Kidney glomerular epithelial cell (primary cell): Measurements from ENCODE around the gene RAPGEF3.

Source experiments
- DNase-seq: peaks from one replicate; lab custom pipeline; 2025; lab: John Stamatoyannopoulos, UW

Gene RAPGEF3

DNA sequence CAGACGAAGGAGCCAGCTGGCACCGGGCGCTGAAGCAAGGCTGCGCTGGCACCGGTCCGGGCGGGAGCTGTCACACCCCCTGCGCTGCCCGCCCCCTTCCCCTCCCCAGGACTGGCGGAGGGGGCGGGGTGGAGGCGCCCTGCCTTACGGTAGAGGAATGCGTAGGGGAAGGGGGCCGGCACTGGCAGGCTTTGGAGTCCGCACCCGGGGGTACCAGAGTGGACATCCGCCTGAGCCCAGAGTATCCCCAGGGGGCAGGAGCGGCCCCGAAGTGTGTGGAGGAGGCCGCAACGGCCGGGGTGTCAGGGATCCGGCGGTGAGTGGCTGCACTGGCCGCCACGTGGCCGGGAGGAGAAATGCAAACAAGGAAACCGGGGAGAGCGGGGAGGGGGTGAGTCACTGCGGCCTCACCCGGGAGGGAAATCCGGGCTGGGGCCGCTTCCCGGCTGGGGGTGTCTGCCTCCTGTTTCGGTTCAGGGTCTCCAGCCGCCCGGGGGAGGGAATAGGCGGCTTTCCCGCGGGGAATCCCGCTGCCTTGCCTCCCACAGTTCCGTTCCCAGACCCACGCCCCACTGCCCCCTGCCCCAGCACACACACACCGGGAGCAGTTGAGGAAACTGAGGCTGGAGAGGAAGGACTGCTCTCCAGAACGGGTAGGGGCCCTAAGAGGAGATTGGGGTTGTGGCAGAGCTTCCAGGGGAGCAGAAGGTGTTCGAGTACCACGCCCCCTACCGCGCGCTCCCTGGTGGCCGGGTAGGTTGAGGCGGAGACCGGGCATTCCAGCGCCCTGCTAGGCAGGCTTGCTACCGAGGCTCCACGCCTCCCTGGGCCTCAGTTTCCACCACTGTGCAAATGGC, at the start of gene RAPGEF3:
TSS of gene RAPGEF3 (minus strand) at position 47 of the 857 bp plus-strand sequence. CDS start 324 bp downstream, outside the sequence.
- DNase-seq, result peak; percentile 91

GRCh38 chr12:47808050-47808449, 49.4 kb upstream of the RAPGEF3 start:
- DNase-seq, result no peak

DNA sequence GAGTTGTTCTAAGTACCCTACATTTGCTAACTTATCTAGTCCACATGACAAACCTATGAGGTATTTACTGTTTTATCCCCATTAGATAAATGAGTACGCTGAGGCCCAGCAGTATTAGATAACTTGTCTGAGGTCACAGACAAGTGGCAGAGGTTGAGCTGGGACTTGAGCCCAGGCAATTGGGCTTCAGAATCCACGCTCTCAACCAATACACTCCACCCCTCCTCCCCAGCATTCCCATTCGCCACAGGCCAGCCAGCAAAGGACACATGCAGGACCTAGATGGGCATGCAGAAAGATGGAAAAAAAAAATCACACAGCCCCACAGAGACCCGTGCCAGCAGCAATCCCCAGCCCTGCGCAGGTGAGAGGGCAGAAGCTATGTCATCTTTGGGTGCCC, 48.7 kb upstream of the RAPGEF3 start:
- DNase-seq, result no peak

DNA sequence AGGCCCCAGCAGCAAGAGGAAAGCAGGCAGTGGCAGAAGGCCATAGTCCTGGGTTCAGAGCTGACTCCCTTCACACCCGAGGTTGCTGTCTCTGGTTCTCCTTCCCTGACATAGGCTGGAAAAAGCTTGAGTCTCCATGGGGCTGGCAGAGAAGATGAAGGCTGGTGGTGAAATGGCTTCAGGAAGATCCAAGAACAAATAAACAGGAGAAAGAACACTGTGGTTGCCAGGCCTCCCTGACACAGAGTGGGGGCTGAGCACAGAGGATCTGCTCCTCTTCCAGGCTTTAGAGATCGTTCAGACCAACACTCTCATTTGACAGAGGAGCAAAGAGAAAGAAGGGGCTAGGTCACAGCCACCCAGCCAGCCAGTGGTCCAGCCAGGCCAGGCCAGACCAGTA, 46.7 kb upstream of the RAPGEF3 start:
- no peak for DNase-seq

GRCh38 chr12:47804171-47804570, 45.5 kb upstream of the RAPGEF3 start:
- DNase-seq, result no peak

DNA sequence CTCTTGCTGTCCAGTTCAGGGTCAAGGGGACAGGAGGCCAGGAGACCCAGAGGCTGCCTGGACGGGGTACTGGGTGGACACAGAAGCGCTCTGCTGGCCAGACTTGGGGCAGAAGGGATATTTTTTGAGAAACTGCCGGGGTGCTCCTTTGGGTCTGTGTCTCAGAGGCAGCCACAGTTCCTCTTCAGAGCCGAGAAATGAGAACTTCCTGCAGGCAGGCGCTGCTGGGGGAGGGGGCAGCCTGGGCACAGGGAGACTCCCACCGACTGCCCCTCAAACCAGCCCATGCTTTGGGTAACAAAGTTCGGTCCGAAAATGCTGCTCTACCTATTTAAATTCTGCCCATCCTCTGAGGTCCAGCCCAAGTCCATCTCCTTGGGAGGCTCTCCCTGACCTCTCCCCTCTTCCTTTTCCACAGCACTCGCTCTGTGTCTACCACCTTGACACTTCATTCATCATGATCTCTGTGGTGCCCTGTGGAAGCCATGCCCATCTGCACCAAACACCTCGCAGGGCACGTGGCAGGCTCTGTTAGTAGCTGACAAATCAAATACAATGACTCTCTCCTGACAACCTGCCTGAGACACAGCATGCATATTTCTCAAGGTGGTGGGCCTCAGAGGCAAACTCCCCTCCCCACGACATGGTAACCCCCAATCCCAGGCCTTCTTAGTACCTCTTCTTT, 44.7 kb upstream of the RAPGEF3 start:
- no peak for DNase-seq

DNA sequence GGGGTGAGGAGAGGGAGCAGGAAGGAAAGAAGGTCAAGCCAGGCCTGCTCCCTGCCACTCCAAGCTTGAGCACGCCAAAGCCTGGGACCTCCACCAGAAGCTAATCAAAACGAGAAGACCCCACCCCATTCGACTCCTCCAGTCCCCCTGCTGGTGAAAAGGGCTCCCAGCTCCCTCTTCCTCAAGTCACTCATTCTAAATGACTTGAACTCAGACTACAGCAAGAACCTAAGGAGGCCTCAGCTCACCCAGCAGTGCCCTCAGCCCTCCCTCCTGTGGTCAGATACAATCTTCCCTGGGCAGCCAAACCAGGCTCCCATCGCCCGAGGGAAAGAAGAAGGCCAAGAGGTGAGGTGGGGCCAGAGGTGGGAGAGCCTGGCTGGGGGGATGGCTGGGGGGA, 43.6 kb upstream of the RAPGEF3 start:
- DNase-seq, result no peak

DNA sequence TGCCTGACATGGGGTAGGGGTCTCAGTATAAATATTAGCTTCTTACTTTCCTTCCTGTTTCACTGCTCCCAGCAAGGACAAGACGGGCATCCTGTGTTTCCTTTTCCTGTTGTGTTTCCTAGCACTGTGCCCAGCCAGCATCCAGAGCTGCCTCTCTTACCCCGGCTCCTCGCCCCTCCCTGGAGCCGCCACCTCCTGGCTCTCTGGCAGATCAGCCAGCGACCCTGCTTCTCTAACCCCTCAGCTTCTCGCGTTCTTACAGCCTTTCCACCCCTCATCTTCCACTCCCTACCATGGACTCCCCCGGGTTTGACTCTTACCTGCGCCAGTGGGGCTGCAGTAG, 43.2 kb upstream of the RAPGEF3 start:
- DNase-seq, result no peak

- DNase-seq, result peak; percentile 32
Measured at GRCh38 chr12:47801170-47801903, 42.7 kb upstream of the RAPGEF3 start.

DNA sequence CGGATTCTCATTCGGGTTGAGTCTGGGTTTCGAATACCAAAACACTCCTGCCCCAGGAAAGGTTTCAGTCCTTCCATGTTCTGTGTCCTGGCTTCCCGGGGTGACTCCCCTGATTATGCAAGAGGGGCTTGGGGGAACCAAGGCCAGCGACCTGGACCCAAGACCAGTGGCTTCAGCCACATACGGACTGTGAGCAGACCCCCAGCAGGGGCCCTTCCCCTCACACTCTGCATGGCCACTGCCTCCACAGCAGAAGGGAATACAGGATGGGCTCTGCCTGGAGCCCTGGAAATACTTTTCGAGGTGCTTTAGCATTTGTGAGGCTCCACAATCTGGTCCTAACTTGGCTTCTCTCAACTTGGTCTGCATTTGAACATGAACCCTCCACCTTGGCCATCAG, 41.9 kb upstream of the RAPGEF3 start:
- DNase-seq, result no peak

DNA sequence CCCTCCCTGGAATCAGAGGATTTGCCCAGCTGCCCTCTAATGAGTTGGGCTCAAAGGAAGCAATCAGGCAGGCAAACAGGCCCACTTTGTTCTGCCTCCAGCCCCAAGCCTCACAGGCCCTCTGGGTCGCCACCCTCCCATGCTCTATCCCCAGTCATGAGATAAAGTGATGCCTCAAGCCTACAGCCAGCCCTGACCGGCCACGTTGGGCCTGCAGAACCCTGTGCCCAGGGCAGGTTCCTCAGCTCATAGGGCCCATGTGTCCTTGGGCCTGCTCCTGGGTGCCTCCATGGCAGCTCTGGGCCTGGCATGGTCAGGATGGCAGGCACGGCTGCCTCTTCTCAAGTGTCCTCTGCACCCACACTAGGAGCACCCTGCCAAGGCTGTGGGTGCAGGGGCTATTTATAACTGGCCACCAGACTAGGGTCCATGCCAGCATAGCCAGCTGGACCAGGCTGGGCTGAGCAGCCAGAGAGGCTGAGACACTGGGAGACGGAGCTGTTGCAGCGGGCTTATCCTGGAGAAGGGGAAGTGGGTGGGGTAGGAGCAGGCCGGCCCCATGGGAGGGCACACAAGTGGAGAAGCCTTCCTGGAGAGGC, 40.8 kb upstream of the RAPGEF3 start:
- no peak for DNase-seq

GRCh38 chr12:47798382-47798948, 39.8 kb upstream of the RAPGEF3 start:
- DNase-seq, result no peak

DNA sequence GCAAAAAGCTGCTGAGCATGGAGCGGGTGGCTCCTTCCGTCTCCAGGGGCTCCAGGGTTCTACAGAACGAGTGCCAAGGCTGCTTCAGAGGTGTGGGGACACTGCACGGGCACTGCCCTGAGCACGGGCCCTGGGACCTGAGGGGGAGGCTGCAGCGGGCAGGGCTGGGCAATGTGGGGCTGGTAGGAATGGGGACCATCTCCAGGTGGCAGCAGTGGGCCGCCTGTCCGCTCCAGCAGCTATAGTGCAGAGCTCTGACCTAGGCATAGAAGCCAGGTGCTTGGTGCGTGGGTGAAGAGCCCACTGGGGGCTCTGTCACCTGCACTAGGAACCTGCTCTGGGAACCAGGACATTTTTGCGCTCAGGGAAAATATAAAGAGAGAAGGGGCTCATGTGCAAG, 38.8 kb upstream of the RAPGEF3 start:
- DNase-seq, result no peak

DNA sequence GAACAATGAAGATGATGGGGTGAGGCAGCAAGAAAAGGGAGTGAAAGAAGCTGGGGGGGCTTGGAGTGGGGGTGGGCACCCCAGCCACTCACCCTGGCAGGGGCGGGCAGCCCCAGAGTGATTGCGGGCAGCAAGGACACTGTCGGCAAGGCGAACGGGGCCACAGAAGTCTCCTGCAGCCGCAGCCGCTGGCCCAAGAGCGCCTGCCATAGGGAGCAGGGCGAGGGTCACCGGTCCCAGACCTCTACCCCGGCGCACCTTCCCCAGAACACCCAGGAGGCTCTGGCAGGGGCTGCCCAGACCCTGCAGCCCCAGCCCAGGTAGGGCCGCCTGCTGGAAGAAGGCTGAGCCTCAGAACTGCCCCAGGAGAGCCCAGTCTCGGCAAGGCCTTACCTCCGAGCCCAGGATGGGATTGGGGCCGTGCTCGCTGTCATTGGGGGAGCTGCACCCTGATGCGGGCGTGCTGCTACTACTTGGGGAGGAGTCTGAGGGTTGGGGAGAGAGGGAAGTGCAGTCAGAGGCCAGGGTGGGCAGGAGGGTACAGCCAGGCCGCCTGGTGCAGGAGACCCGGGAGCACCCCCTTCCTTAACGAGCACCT, 37.2 kb upstream of the RAPGEF3 start:
- DNase-seq, result no peak

GRCh38 chr12:47795121-47795813, 36.6 kb upstream of the RAPGEF3 start:
- no peak for DNase-seq

- DNase-seq, result no peak
Measured at GRCh38 chr12:47794679-47795078, 36.0 kb upstream of the RAPGEF3 start.

- no peak for DNase-seq
Measured at GRCh38 chr12:47793015-47793681, 34.5 kb upstream of the RAPGEF3 start.

DNA sequence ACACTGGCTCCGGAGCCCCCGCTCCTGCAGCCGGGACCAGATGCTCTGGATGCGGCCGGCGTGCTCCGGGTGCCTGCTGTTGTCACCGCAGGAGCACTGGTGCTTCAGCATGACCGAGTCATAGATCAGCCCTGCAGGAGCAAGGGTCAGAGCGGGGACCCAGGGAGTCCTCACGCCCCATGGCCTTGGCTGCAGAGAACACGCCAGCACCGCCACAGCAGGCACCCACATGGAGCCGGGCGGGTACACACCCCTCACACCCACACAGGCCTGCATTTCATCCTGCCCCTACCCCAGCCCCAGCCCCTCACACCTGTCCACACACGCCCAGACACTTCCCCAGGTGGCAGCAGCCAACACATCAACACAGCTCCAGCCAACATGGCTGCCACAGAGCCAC, 33.2 kb upstream of the RAPGEF3 start:
- DNase-seq, result no peak

GRCh38 chr12:47791351-47791746, 32.7 kb upstream of the RAPGEF3 start:
- DNase-seq, result no peak

DNA sequence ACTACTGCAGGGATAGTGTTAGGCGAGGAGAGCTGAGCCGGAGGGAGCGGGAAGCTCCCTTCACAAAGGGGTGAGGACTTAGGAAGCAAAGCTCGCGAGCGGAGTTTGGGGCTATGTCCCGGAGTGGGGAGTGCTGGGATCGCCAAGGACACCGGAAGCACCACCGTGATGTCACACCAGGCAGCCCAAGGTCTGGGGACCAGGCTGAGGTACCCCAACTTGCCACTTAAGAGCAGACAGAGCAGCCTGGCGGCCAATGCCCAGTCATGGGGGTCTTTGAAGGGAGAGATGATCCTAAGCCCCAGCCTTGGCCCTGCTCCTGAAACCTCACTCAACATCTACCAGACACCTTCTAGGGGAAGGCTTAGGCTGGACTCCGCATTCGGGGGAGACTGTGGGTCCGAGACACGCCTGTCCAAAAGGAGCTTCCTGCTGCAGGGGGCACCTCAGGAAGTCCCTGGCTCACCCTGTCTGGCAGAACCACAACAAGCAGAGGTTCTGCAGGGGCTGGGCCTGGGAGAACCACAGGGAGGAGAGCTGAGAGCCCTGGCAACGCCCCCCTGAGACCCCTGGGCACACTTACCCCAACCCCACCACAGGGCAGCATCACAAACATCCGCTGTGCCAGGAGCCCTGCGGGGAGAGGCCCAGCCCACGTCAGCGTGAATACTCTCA, 32.1 kb upstream of the RAPGEF3 start:
- DNase-seq, result no peak
